DOHH2 (cell line): ENCODE results near the gene KLK2.

Experiments
- EZH2phosphoT487 ChIP-seq: fragments of 200-600 bp; sonication (generic); IDR thresholded peaks from 2 replicates; pipeline ENCODE4 v1.6.1; 2017; ENCODE audit warnings: borderline replicate concordance, mild to moderate bottlenecking, antibody characterized with exemption, low read length, moderate library complexity, mixed read lengths
- TF ChIP-seq, protein P1 (sequence below): fragments of 200-600 bp; sonication (generic); IDR thresholded peaks from one replicate; pipeline ENCODE4 v1.5.1; 2014; ENCODE audit warnings: antibody characterized with exemption, mild to moderate bottlenecking, low read depth, low read length; ENCODE audit not compliant: poor library complexity, severe bottlenecking

DNA sequence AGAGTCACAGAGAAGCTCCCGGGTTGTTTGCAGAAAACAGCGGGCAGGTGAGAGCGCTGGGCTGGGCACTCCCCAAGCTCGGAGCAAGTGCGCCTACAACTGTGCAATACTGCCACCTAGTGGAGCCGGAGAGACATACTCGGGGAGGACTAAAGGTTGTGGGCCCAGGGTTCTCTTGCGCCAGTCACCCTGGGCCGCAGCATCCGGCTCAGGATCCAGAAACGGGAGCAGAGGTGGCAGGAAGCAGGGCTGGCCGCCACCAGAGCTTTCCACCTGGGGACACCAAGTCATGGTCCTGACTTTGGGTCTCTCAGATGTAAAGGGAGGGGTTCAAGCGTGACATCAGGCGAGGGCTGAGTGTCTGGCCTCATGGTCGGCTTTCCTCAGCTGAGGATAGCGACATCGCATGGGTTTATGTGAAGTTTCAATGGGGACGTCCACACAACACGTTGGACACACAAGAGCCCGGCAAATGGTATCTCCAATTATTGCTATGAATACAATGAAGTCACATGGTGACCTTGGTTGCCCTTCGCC lies 49.1 kb downstream of the KLK2 start:
- TF ChIP-seq, protein P1, sequence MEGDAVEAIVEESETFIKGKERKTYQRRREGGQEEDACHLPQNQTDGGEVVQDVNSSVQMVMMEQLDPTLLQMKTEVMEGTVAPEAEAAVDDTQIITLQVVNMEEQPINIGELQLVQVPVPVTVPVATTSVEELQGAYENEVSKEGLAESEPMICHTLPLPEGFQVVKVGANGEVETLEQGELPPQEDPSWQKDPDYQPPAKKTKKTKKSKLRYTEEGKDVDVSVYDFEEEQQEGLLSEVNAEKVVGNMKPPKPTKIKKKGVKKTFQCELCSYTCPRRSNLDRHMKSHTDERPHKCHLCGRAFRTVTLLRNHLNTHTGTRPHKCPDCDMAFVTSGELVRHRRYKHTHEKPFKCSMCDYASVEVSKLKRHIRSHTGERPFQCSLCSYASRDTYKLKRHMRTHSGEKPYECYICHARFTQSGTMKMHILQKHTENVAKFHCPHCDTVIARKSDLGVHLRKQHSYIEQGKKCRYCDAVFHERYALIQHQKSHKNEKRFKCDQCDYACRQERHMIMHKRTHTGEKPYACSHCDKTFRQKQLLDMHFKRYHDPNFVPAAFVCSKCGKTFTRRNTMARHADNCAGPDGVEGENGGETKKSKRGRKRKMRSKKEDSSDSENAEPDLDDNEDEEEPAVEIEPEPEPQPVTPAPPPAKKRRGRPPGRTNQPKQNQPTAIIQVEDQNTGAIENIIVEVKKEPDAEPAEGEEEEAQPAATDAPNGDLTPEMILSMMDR: peak; percentile 87
- TF ChIP-seq EZH2phosphoT487: no peak
